K562 (cell line): Measurements from ENCODE around the gene TTLL8. TPM values are rescaled to one million over a fixed set of nuclear protein-coding genes. Genes with fewer than 3 reads are reported as not detected.

Experiments
- KAT7 ChIP-seq: sonication (generic); formaldehyde crosslinking; IDR thresholded peaks from 2 replicates; pipeline ENCODE4 v1.8.0; 2022; ENCODE audit warnings: missing genetic modification reagents, mild to moderate bottlenecking, borderline replicate concordance
- SAFB2 ChIP-seq: fragments of 200-400 bp; formaldehyde crosslinking; IDR thresholded peaks from 2 replicates; pipeline ENCODE4 v1.6.1; 2018; ENCODE audit warnings: borderline replicate concordance, low read length, low read depth, moderate library complexity; ENCODE audit not compliant: severe bottlenecking
- ZBTB33 ChIP-seq: sonication (generic); formaldehyde crosslinking; IDR thresholded peaks from 2 replicates; pipeline ENCODE4 v1.8.1; 2023; ENCODE audit warnings: mild to moderate bottlenecking, missing genetic modification reagents
- ZNF518B ChIP-seq: fragments of 250-450 bp; sonication (Bioruptor Pico); IDR thresholded peaks from 2 replicates; pipeline ENCODE4 v1.5.0; 2021; ENCODE audit warnings: mild to moderate bottlenecking, moderate library complexity
- ZNF778 ChIP-seq: fragments of 450-650 bp; formaldehyde crosslinking; IDR thresholded peaks from 2 replicates; pipeline ENCODE4 v1.4.0; 2020; ENCODE audit warnings: mild to moderate bottlenecking, moderate library complexity
- polyA plus RNA-seq, 8 experiments: library from polyadenylated mRNA; depleted of rRNA in 4 of 8; stranded (reverse) in 5 of 8; unstranded in 3 of 8; fragments of >200 nt; fragmentation: Nextera tagmentation in 2 of 8; fragmentation: Illumina TruSeq in 1 of 8; extraction: Ambion mirVana in 2 of 8; extraction: Trizol in 1 of 8; gene quantifications; 2 replicates each; pipeline versions ENCODE4 v1.2.1 to v1.2.3, GENCODE V29; 2011 to 2014; ENCODE audit warnings: inconsistent platforms in 1 of 8, missing spikeins in 1 of 8
- total RNA-seq, 7 experiments: library from RNA; depleted of rRNA in 6 of 7; stranded (reverse); fragments of >200 nt in 6 of 7; fragmentation: Illumina TruSeq in 2 of 7; extraction: Trizol in 2 of 7; gene quantifications; 2 replicates each; pipeline versions ENCODE4 v1.2.1 to v1.2.3, GENCODE V29; 2011 to 2021; ENCODE audit warnings: low replicate concordance in 1 of 7

The TTLL8 gene
- total and polyA plus RNA-seq, 9 of the 15 experiments (the other 6 are each of a cell fraction or from before 2014, with no cell fraction given), result not detected

DNA sequence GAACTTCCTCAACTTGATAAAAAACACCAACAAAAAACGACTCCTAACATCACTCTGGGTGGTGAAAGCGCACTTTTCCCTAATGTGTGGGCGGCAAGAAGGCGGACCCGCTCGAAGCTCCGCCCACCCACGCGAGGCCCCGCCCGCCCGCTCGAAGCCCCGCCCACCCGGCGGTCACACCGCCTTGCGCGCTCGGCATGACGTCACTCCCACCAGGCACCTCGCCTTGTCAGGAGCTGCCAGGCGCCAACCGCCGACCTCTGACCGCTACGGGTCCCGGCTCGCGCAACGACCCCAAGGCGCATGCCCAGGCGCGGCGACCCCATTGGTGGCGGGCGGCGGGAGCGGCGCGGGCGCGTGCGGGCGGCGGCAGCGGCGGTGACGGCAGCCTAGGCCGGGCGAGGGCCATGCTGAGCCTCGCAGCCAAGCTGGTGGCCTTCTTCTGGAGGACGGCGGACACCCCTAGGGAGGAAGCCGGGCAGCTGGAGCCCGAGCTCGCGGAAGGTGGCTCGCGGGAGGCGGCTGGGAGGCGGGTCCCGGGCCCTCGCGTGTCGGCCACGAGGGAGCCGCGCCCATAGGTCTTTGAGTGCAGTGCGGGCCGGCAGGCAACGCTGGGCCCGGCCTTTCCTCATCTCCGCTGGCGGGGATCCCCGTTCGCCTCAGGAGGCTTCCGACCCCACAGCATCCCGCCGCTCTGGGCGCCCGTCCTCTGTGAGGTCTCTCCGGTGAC lies 31.7 kb upstream of the TTLL8 start, which contains the start of gene MOV10L1 (continued):
- TF ChIP-seq ZNF518B (CRISPR knock-in tag), result no peak
- no peak for TF ChIP-seq KAT7 (CRISPR knock-in tag)
- no peak for TF ChIP-seq ZNF778 (CRISPR knock-in tag)
- TF ChIP-seq ZBTB33 (CRISPR knock-in tag), result peak; percentile 98
- TF ChIP-seq SAFB2, result no peak
- TF ChIP-seq, all 486 proteins: peak for 6
